Natural killer cell treated with Interleukin-12 subunit alpha and Interleukin-12 subunit beta and Interleukin-15 and Interleukin-18, amount 100 ng/mL, for 72 hours (primary cell): ENCODE results near the gene ALOX5. TPM values are rescaled to one million over a fixed set of nuclear protein-coding genes. Genes with fewer than 3 reads are reported as not detected.
A peak's percentile ranks its signal among the peaks of the same experiment; 100 is the strongest.

Experiments used
- ATAC-seq, 2 donors: fragments of 150-1000 bp; cut with Tn5 transposase in 1 of 2; sonication (Bioruptor Pico), chemical (Tn5 transposase) in 1 of 2; 2 replicates each; pipeline ENCODE4 v1.10.0; 2021
- DNase-seq: peaks from one replicate; pipeline ENCODE4 v3.0.0; 2022; ENCODE audit warnings: low spot score
- H3K27ac Mint-ChIP-seq, 2 donors: 1 replicate in 1 of 2; 2 replicates in 1 of 2; pipeline ENCODE4 v1.8.0; 2022; ENCODE audit warnings: mixed read lengths in 2 of 2, mild to moderate bottlenecking in 1 of 2, moderate library complexity in 1 of 2
- H3K27me3 Mint-ChIP-seq, 2 donors: 1 replicate in 1 of 2; 2 replicates in 1 of 2; pipeline ENCODE4 v1.8.0; 2022; ENCODE audit warnings: mixed read lengths in 2 of 2
- H3K36me3 Mint-ChIP-seq: one replicate; pipeline ENCODE4 v1.8.0; 2022; ENCODE audit warnings: mixed read lengths
- H3K4me1 Mint-ChIP-seq, 2 donors: 1 replicate in 1 of 2; 2 replicates in 1 of 2; pipeline ENCODE4 v1.8.0; 2022; ENCODE audit warnings: low read depth in 2 of 2, mixed read lengths in 2 of 2, mild to moderate bottlenecking in 1 of 2
- H3K4me3 Mint-ChIP-seq: one replicate; pipeline ENCODE4 v1.8.0; 2022; ENCODE audit warnings: mixed read lengths
- H3K9me3 Mint-ChIP-seq: 2 replicates; pipeline ENCODE4 v1.8.0; 2022; ENCODE audit warnings: mixed read lengths
- total RNA-seq, 2 donors: library from RNA; stranded (reverse); gene quantifications; one replicate each; pipeline ENCODE4 v1.2.3, GENCODE V29; 2022

Gene ALOX5
- total RNA-seq, 2 donors from 2014 or later, result 7.5 TPM; not detected in 1

- DNase-seq (no peak), ATAC-seq (no peak)
- Mint-ChIP-seq H3K27ac (no peak overlapping the region), H3K36me3 (no peaks in the 10 kb centered on the region), H3K4me3 (no peak overlapping the region), H3K4me1 (no peaks in the 10 kb centered on the region), H3K9me3 (no peaks in the 10 kb centered on the region), H3K27me3 (peaks cover 5 to 7% of the 10 kb centered on the region in 2 donors)
Observed at GRCh38 chr10:45442251-45442650, 68.2 kb downstream of the ALOX5 start.

GRCh38 chr10:45442662-45443061, 68.6 kb downstream of the ALOX5 start:
- H3K27me3 Mint-ChIP-seq, result peaks cover 5 to 7% of the 10 kb centered on the region in 2 donors
- ATAC-seq, result no peak
- no peak for DNase-seq
- no peaks in the 10 kb centered on the region for H3K4me1 Mint-ChIP-seq
- no peak overlapping the region for H3K4me3 Mint-ChIP-seq
- no peak overlapping the region for H3K27ac Mint-ChIP-seq
- H3K9me3 Mint-ChIP-seq, result no peaks in the 10 kb centered on the region
- no peaks in the 10 kb centered on the region for H3K36me3 Mint-ChIP-seq

- H3K4me1 Mint-ChIP-seq, result no peaks in the 10 kb centered on the region
- DNase-seq (no peak), ATAC-seq (no peak)
- H3K27ac Mint-ChIP-seq, result no peak overlapping the region
- no peaks in the 10 kb centered on the region for H3K36me3 Mint-ChIP-seq
- H3K27me3 Mint-ChIP-seq, result peaks cover 2 to 5% of the 10 kb centered on the region in 2 donors
- no peak overlapping the region for H3K4me3 Mint-ChIP-seq
- no peaks in the 10 kb centered on the region for H3K9me3 Mint-ChIP-seq
Observed at GRCh38 chr10:45443101-45444009, 69.3 kb downstream of the ALOX5 start.

GRCh38 chr10:45444022-45444421, 70.0 kb downstream of the ALOX5 start:
- H3K4me3 Mint-ChIP-seq, result no peak overlapping the region
- peaks cover 0 to 5% of the 10 kb centered on the region in 2 donors for H3K27me3 Mint-ChIP-seq
- no peak for ATAC-seq
- H3K4me1 Mint-ChIP-seq, result no peaks in the 10 kb centered on the region
- no peaks in the 10 kb centered on the region for H3K9me3 Mint-ChIP-seq
- H3K27ac Mint-ChIP-seq, result no peak overlapping the region
- no peaks in the 10 kb centered on the region for H3K36me3 Mint-ChIP-seq
- DNase-seq, result no peak

GRCh38 chr10:45444976-45445898, 71.2 kb downstream of the ALOX5 start:
- DNase-seq (no peak), ATAC-seq (no peak)
- Mint-ChIP-seq H3K9me3 (no peaks in the 10 kb centered on the region), H3K4me3 (no peak overlapping the region), H3K27ac (no peak overlapping the region), H3K4me1 (no peaks in the 10 kb centered on the region), H3K36me3 (no peaks in the 10 kb centered on the region), H3K27me3 (peaks cover 0 to 5% of the 10 kb centered on the region in 2 donors)

- no peak overlapping the region for H3K4me3 Mint-ChIP-seq
- no peaks in the 10 kb centered on the region for H3K36me3 Mint-ChIP-seq
- H3K9me3 Mint-ChIP-seq, result no peaks in the 10 kb centered on the region
- H3K27ac Mint-ChIP-seq, result no peak overlapping the region
- ATAC-seq (no peak), DNase-seq (no peak)
- H3K27me3 Mint-ChIP-seq, result no peaks in the 10 kb centered on the region
- no peaks in the 10 kb centered on the region for H3K4me1 Mint-ChIP-seq
Observed at GRCh38 chr10:45446858-45447257, 72.8 kb downstream of the ALOX5 start.

- no peak for ATAC-seq
Observed at GRCh38 chr10:45447416-45447815, 73.4 kb downstream of the ALOX5 start.

GRCh38 chr10:45450866-45451265, 76.8 kb downstream of the ALOX5 start:
- Mint-ChIP-seq H3K27me3 (no peaks in the 10 kb centered on the region), H3K27ac (no peak overlapping the region)
- ATAC-seq, result no peak

More at GRCh38 chr10:45447416-45447815, 73.4 kb downstream of the ALOX5 start:
- DNase-seq, result no peak
- no peak overlapping the region for H3K4me3 Mint-ChIP-seq
- H3K27me3 Mint-ChIP-seq, result no peaks in the 10 kb centered on the region
- no peak overlapping the region for H3K27ac Mint-ChIP-seq
- no peaks in the 10 kb centered on the region for H3K4me1 Mint-ChIP-seq
- H3K9me3 Mint-ChIP-seq, result no peaks in the 10 kb centered on the region
- no peaks in the 10 kb centered on the region for H3K36me3 Mint-ChIP-seq

GRCh38 chr10:45451407-45451806, 77.4 kb downstream of the ALOX5 start:
- no peak overlapping the region for H3K27ac Mint-ChIP-seq
- H3K36me3 Mint-ChIP-seq, result no peaks in the 10 kb centered on the region
- DNase-seq, result no peak
- ATAC-seq, result no peak
- no peaks in the 10 kb centered on the region for H3K27me3 Mint-ChIP-seq
- no peaks in the 10 kb centered on the region for H3K9me3 Mint-ChIP-seq
- no peaks in the 10 kb centered on the region for H3K4me1 Mint-ChIP-seq
- no peak overlapping the region for H3K4me3 Mint-ChIP-seq

More at GRCh38 chr10:45450866-45451265, 76.8 kb downstream of the ALOX5 start:
- DNase-seq, result no peak
- no peaks in the 10 kb centered on the region for H3K9me3 Mint-ChIP-seq
- no peaks in the 10 kb centered on the region for H3K36me3 Mint-ChIP-seq
- H3K4me1 Mint-ChIP-seq, result no peaks in the 10 kb centered on the region
- H3K4me3 Mint-ChIP-seq, result no peak overlapping the region

- no peak overlapping the region for H3K27ac Mint-ChIP-seq
- H3K4me1 Mint-ChIP-seq, result no peaks in the 10 kb centered on the region
- H3K9me3 Mint-ChIP-seq, result no peaks in the 10 kb centered on the region
- no peak for ATAC-seq
- no peak overlapping the region for H3K4me3 Mint-ChIP-seq
- no peak for DNase-seq
- no peaks in the 10 kb centered on the region for H3K36me3 Mint-ChIP-seq
- H3K27me3 Mint-ChIP-seq, result no peaks in the 10 kb centered on the region
Observed at GRCh38 chr10:45452268-45452667, 78.3 kb downstream of the ALOX5 start.

GRCh38 chr10:45452743-45453452, 78.9 kb downstream of the ALOX5 start:
- H3K4me1 Mint-ChIP-seq, result no peaks in the 10 kb centered on the region
- H3K36me3 Mint-ChIP-seq, result no peaks in the 10 kb centered on the region
- no peak for ATAC-seq
- no peaks in the 10 kb centered on the region for H3K27me3 Mint-ChIP-seq
- DNase-seq, result no peak
- H3K9me3 Mint-ChIP-seq, result no peaks in the 10 kb centered on the region
- no peak overlapping the region for H3K4me3 Mint-ChIP-seq
- H3K27ac Mint-ChIP-seq, result no peak overlapping the region

- H3K27ac Mint-ChIP-seq, result no peak overlapping the region
Observed at GRCh38 chr10:45453639-45454255, 79.7 kb downstream of the ALOX5 start.

GRCh38 chr10:45454262-45454661, 80.2 kb downstream of the ALOX5 start:
- Mint-ChIP-seq H3K27ac (no peak overlapping the region), H3K4me3 (no peak overlapping the region), H3K27me3 (no peaks in the 10 kb centered on the region), H3K36me3 (no peaks in the 10 kb centered on the region), H3K4me1 (peaks cover 0 to 3% of the 10 kb centered on the region in 2 donors), H3K9me3 (no peaks in the 10 kb centered on the region)
- ATAC-seq, result no peak
- DNase-seq, result no peak

More at GRCh38 chr10:45453639-45454255, 79.7 kb downstream of the ALOX5 start:
- H3K9me3 Mint-ChIP-seq, result no peaks in the 10 kb centered on the region
- no peaks in the 10 kb centered on the region for H3K36me3 Mint-ChIP-seq
- no peaks in the 10 kb centered on the region for H3K4me1 Mint-ChIP-seq
- ATAC-seq (peak in 1 of 2 donors; percentile 28), DNase-seq (no peak)
- H3K4me3 Mint-ChIP-seq, result no peak overlapping the region
- H3K27me3 Mint-ChIP-seq, result no peaks in the 10 kb centered on the region
